H54 (cell line): ENCODE measurements around the gene ADAMTS18.

Source experiments
- DNase-seq: peaks from one replicate; pipeline ENCODE4 v3.0.0; 2011; ENCODE audit warnings: low spot score, mixed read lengths; ENCODE audit not compliant: insufficient read length
- FAIRE-seq: peaks from 3 replicates; lab custom pipeline; 2011; peaks lifted over from hg19 to GRCh38; lab: Jason Lieb, UNC
- POLR2A ChIP-seq: IDR thresholded peaks from 2 replicates; pipeline ENCODE4 v1.6.1; 2011; ENCODE audit warnings: low read depth, mild to moderate bottlenecking, low read length

The ADAMTS18 gene

DNA sequence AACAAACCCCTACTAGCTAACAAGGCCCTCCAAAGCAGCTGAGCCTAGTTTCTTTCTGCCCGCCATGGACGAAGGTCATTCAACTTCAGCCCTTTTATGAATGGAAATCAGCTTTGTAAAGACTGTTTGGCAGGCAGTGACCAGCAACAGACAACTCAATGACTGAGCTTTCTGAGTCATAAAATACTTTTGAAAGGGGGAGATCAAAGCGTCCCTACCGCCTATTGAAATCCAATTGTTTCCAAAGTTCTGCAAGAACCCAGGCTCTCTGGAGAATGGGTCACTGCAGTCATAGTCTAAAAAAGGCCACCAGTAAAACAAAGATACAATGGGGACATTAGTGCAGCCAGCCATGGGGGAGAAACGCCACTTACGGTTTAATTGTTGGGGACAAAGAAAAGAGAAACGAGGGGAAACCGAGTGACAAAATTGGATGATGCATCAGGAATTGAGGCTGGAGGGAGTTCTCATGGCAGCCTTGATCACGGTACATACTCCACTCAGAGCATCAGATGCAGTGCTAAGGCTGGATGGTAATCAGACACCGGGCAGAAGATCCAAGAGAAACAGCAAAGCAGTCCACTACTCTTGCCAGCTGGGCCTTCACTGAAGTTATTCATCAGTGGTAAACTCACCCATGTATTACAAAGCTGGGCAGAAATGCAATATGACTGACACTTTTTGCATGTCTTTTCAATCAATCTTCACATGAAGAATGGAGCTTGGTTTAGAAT is 9.8 kb downstream of the ADAMTS18 start:
- no peak for TF ChIP-seq POLR2A
- FAIRE-seq (no peak), DNase-seq (no peak)

DNA sequence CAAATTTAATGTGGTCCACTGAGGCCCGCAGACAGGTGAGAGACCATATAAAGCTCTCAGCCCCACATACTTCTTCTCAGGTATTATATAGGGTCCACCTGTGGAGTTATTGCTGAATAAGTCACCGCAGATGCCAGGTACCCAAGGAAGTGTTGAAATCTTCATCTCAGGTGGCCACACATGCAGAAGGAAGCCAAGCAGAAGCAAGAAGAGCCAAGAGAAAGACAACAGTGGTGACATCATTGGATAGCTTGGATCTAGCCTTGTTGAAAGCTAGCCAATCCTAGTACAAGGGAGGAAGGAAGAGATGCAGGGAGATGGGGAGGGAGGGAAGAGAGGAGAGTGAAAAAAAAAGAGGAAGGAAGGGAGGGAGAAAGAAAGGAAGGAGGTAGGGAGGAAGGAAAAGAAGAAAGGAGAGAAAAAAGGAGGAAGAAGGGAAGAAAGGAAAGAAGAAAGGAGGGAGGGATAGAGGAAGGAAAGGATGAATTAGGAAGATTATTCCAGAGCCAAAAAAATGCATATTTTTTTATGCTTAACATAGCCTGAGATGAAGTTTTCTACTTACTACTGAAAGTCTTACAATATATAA is 12.5 kb downstream of the ADAMTS18 start:
- DNase-seq: no peak
- FAIRE-seq: no peak
- TF ChIP-seq POLR2A: no peak

DNA sequence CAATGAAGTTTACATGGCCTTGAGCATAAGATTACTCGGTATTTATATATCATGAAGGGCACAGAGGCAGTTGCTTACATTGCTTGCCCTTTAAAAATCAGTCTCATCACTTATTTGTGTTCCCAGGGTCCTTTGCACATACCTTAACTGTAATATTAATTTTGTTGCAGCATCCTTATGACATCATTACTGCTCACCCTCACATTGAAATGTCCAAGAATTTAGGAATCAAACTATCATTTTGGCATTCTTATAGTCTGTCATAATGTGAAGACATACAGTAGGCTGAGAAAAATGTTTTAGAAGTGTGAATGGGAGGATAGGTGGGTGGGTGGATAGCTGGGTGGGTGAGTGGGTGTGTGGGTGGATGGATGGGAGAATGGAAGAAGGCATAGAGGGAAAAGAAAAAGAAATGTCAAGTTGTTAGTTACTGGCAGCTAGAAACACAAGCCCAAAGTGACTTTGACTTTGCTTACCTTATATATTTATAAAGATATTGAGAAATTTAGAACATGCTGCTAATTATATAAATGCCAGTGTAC is 17.8 kb downstream of the ADAMTS18 start:
- TF ChIP-seq POLR2A: no peak
- no peak for FAIRE-seq
- DNase-seq: no peak

DNA sequence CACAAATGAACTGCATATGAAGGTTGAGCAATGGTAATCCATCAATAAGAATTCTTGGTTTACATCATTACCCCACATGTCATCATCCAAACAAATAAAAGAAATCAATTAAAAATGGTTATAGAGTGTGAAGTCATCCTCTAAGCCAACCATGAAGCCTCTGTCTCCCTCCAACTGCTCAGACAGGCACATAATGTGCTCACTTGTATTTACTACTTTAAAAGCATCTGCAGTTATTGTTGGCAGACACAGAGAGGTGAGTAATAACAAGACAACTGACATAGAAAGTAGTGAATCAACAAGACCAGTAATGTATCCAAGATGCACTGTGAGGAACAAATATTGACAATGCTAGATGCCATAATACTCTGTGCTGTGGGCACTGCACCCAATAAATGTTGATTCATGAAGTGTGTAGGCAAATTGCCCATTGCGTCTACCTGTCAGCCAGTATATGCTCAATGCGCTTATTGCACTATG is 20.0 kb downstream of the ADAMTS18 start:
- DNase-seq: no peak
- TF ChIP-seq POLR2A: no peak
- FAIRE-seq: peak; percentile 77

DNA sequence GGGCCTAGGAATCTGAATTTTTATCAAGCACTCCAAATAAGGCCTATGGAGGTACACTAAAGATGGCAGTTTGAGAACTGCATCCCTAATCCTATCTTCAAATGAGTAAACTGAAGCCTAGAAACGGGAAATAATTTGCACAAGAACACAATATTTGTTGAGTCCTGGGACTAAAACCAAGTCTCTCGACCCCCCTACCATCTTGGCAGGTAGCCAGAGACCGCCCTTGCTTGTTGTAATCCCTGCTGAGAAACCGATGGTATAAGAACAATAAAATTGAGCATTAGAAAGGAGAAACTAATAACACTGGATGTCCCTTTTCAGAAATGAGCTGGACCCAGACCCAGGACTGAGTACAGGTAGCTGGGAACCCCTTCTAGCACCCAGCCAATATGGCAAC is 24.4 kb downstream of the ADAMTS18 start:
- no peak for DNase-seq
- TF ChIP-seq POLR2A: no peak
- no peak for FAIRE-seq

DNA sequence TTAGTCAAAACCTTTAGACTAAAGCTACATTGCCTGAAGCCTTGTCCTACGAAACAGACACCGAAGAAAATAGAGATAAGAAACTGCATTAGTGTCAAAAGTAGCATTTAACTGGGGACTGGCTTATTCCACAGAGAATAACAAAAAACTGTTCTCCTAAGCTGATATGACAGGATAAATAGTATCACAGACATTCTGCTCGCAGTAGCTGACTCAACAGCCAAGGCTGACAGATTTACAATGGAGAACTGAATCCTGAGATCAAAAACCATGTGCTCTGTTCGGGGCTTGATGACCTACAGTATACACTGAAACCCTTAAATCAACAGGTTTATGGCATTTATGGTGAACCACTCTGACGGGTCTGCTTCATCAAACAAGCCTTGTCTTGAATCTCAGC is 25.5 kb downstream of the ADAMTS18 start:
- FAIRE-seq (peak; percentile 36), DNase-seq (no peak)
- TF ChIP-seq POLR2A: no peak

DNA sequence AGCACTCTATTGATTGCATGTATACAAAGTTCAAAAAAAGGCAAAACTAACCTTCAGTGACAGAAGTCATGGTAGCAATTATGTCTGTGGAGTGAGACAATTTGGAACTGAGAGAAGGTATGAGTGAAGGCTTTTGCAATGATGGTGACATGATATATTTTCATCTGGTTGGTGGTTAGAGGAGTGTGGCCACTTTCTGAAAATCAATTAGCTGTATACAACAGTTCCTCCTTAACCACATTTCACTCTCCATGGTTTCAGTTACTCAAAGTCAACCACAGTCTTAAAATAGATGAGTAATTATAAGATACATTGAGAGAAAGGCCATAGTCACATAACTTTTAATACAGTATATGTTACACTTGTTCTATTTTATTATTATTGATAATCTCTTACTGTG is 26.2 kb downstream of the ADAMTS18 start:
- TF ChIP-seq POLR2A: no peak
- no peak for FAIRE-seq
- no peak for DNase-seq

DNA sequence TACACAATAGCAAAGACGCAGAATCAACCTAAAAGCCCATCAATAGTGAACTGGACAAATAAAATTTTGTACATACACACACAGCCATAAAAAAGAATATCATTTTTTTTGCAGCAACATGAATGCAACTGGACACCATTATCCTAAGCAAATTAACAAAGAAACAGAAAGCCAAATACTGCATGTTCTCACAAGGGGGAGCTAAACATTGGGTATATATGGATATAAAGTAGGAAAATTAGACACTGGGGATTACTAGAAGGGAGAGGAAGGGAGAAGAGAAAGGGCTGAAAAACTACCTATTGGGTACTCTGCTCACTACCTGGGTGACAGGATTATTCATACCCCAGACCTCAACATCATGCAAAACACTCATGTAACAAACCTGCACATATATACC is 28.2 kb downstream of the ADAMTS18 start:
- DNase-seq: no peak
- peak; percentile 15 for FAIRE-seq
- TF ChIP-seq POLR2A: no peak

DNA sequence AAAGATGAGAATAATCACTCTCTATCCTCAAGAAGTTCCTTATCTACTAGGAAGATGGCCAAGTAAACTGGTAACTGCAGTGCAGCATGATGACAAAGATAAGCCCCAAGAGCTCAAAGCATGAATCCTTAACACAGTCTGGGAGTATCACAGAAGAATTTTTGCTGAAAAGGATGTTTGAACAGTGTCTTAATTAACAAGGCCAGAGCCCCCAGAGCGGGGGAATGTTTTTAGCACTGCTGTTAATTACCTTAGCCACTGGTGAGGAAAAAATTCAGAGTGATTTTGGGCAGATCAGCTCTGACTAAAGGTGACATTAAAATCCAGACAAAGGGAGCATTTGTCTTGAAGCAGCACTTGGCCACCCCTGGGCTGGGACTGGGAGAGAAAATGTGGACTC is 30.1 kb downstream of the ADAMTS18 start:
- DNase-seq: no peak
- FAIRE-seq: no peak
- TF ChIP-seq POLR2A: no peak

DNA sequence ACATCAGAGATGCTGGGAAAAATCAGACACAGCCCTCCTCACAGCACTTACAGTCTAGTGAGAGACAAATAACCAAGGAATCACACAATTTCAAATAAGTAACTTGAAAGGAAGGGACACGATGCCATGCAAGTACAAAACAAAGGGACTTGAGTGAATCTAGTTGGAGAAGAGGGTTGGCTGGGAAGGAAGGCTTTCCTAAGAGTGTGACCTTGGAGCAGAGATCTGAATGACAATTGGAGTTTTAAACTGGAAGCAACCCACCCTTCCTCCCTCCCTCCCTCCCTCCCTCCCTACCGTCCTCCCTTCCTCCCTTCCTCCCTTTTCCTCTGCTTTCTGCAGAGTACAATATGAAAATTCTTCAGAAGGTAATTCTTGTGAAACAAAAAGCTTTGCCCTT is 31.1 kb downstream of the ADAMTS18 start:
- TF ChIP-seq POLR2A: no peak
- DNase-seq: no peak
- no peak for FAIRE-seq

DNA sequence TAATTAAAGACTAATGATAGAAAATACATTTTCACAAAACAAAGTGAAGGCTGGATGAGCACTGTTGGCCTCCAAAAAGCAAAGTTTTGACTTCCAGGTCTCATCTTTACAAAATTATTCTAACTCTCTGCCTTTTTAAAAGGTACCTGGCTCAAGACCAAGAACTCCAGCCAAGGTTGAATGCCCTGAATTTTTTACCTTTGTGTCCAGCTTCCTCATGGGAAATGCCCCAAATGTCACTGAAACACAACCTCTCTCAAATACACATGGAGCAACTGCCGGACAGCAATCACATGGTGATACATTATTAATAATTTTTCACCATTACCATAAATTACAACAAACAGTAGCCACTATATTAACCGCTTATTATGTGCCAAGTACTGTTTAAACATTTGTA is 32.2 kb downstream of the ADAMTS18 start:
- no peak for TF ChIP-seq POLR2A
- FAIRE-seq (no peak), DNase-seq (no peak)

DNA sequence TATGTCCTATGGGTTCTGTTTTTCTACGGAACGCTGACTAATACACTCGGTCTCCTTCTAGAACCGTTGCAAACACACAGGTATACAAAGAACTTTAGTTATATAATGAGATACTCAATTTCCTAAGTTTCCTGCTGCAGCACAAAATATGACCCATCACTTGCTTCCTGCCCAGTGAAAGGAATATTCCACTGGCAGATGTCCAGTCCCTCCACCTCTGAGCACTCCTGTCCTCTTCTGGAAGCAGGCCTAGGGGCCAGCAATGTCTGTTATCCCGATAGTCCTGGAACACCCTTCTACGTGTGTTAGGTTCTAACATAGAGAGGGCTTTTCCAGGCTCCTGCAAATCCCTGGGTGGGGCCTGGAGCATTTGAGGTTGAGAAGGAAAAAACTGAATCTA is 32.7 kb downstream of the ADAMTS18 start:
- TF ChIP-seq POLR2A: no peak
- FAIRE-seq (no peak), DNase-seq (no peak)

DNA sequence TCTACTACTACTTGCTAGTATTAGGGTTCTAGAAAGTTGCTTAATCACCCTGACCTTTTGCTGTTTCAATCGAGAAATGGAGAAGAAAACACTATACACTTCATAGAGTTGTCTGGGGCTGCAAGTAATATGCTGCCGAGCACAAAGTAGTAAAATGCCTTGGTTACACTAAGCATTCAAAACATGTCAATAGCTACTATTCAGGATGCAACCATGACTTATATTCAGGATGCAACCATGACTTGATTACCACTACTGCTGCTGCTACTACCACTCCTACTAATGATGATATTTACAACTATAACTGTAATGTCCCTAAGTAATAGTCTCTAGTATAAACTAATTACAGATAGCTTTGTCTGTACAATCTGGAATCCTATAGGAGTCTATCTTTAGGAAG is 35.3 kb downstream of the ADAMTS18 start:
- TF ChIP-seq POLR2A: no peak
- DNase-seq: no peak
- no peak for FAIRE-seq

DNA sequence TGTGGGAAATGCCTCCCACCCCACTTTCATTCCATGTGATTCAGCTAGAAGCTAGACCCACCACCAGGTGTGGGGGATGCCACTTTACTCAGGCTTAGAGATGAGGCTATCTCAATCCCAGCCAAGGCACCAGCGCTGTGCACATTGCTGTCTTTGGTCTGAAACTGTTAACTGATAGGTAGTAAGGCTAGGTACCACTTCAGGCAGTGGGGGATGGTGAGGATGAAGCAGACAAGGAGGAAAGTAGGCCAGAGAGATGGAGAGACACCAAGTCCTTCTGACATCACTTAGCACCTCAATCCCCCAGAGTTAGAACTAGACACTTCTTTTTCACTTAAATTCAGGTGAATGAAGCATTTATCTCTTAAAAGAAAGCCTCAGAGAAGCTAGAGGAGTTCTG is 35.8 kb downstream of the ADAMTS18 start:
- FAIRE-seq: no peak
- TF ChIP-seq POLR2A: no peak

DNA sequence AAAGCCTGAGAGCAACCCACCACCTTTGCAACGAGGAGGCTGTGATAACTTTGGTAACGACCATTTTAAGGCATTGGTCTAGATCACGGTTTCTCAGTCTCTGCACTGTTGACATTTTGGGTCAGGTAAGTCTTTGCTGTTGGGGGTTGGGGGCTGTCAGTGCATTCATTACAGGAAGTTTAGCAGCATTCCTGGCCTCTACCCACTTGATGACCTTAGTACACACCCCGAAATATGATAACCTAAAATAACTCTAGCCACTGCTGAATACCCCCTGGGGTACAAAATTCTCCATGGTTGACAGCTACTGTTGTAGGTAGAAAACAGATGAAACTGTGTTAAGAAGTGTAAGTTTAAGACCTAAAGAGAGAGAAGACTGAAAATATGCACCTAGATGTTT is 36.3 kb downstream of the ADAMTS18 start:
- FAIRE-seq: no peak
- TF ChIP-seq POLR2A: no peak

More for the DNA sequence above, 35.8 kb downstream of the ADAMTS18 start:
- no peak for DNase-seq

DNA sequence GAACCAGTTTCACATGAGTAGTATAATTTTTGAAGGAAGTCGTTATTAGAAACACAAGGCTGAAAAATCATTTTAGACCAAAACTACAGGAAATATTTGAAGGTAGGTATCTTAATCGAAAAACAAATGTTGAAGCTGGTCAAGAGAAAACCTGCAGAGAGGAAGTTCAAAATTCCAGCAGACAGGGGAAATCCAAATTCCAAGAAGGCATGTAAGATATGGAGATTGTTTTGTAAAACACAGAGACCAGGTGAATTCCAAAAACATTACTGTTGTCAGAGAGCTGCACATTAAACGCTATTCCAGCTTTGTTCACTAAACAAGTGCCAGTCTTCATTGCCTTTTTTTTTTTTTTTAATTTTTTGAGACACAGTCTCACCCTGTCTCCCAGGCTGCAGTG is 38.4 kb downstream of the ADAMTS18 start:
- no peak for TF ChIP-seq POLR2A
- FAIRE-seq (no peak), DNase-seq (no peak)

More for the DNA sequence above, 36.3 kb downstream of the ADAMTS18 start:
- DNase-seq: no peak
